ENCODE data around the gene RAPGEF4.
"Not testable (repeated sequence)": the region's sequence is repeated elsewhere in the genome, so short reads cannot be mapped to it uniquely, and the experiment has no call there.

Gene RAPGEF4

DNA sequence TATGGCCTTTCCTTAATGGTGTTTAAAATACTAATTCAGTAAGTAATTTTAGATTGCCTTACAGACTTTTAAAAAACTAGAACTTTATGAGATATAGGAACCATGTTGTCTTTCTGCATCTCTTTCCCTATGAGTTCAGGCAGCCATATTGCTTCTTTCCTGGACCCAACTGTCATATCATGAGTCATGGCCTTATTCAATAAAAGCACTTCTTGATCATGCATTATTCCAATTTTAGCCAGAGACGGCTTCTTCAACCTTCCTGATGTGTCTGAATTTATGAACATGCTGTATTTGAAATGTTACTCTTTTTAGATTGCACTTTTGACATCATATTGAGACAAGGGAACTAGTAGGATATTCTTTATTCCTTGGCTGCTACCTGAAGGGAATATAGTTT lies 274.6 kb downstream of the RAPGEF4 start:
- DNase-seq, result no peak

- DNase-seq, result no peak
Measured at GRCh38 chr2:173016451-173016850, 280.8 kb downstream of the RAPGEF4 start.

GRCh38 chr2:173017646-173018420 lies 282.2 kb downstream of the RAPGEF4 start:
- DNase-seq, result no peak

DNA sequence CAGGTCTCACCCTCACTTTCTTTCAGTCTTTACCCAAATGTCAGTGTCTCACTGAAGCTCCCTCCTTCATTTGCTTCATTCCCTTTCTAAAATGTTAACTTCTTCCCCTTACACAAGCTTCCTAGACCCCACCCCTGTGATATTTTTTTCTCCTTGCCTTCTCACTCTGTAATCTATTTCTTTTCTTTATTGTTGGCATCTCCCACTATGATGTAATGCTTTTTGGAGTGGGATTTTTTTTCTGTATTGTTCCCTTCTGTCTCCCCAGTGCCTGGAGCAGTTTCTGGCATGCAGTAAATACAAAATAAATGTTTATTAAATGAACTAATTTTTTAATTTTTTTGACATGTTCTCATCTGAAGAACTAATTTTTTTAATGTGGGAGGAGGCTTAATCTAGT lies 284.1 kb downstream of the RAPGEF4 start:
- DNase-seq, result no peak

- DNase-seq, result no peak
Measured at GRCh38 chr2:173021939-173022371, 286.3 kb downstream of the RAPGEF4 start.

DNA sequence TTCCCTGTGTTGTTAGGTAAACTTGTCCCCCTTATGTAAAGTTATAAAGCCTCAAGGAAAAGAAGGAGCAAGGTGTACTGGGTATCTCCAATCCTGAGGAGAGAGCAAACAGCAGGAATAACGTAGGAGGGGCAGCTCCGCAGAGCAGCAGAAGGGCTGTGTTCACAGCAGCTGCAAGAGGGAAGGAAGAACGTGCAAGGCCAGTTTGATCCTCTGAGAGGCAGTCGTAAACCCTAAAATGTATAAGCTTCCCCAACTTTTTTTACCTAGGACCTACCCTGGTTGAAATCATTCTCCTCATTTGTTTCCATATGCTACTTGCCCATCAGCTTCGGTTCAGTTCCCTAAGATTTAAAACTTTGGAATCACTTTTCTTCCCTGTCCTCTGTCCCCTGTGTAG lies 288.1 kb downstream of the RAPGEF4 start:
- no peak for DNase-seq

DNA sequence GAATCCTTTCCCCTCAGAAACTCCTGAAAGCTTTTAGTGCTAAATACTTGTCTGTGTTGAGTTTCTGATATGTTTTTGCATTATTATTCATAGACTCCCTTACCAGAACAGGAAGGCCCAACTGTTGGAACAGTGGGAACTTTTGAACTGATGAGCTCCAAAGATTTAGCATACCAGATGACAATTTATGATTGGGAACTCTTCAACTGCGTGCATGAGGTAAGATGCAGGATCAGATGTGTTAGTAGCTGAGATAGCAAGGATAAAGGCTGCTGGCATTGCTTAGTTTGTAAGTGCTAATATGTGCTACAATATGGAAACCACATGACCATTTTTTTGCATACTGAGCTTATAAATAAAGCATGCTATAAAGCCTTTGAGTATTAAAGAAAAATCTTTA lies 290.8 kb downstream of the RAPGEF4 start:
- DNase-seq, result no peak

- peak; percentile 65 for DNase-seq
Measured at GRCh38 chr2:173027181-173028128, 291.8 kb downstream of the RAPGEF4 start.

- no peak for DNase-seq
Measured at GRCh38 chr2:173028141-173028540, 292.5 kb downstream of the RAPGEF4 start.

DNA sequence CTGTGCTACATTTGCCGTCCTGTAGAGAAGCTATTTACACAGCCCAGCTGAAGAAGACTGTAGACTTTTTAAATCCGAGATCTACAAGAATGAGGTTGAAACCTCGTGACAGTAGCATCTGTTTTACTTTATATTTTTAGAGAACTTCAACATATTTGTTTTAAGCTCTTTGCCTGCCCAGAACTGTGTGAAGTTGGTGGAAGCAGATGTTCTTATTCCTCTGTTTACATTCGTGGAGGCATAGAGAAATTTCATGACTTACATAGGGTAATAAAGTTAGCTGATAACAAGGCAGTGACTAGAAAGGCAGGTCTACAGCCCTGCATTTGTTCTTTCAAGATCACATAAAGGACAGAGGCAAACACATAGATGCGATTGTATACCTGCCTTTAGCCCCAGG lies 293.0 kb downstream of the RAPGEF4 start:
- DNase-seq, result no peak

DNA sequence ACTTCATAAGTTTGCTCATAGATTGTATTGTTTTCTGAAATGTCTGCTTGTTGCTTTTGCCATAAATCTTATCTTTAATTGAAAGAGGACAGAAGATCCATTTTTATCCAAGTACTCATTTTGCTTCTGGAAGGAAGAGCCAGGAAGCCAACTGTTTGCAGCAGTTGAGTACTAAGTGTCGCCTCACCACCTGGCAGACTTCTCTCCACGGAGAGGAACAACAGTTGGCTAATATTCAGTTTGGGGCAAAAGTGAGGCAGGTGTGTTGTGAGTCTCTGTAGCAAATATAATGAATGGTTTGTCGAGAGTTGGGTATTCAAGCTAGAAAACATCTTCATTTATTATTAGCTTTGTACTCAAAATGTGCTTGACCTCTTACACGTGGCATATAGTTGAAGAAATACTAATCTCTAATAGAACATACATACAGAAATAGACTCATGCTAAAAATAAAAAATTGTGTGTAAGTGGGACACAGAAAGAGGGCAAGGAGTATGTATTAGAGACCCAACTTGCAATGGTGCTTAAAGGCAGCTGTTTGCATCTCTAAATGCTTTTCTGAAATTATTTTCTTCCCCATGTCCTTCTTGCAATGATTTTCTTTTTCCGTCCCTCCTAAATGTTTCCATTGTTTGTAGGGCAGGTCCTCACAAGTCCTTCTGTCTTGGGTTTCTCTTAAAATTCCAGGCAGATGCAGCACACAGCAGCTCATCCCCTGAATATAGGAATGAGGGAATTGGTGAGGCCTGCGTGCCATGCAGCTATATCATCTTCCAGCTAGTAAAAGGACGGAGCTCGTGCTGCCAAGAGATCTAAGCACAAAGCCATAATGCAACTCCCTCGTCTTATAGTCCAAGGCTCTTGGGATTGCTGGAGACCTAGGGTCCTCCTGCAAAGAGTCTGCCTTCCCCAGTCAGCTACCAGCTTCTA lies 295.2 kb downstream of the RAPGEF4 start:
- no peak for DNase-seq

DNA sequence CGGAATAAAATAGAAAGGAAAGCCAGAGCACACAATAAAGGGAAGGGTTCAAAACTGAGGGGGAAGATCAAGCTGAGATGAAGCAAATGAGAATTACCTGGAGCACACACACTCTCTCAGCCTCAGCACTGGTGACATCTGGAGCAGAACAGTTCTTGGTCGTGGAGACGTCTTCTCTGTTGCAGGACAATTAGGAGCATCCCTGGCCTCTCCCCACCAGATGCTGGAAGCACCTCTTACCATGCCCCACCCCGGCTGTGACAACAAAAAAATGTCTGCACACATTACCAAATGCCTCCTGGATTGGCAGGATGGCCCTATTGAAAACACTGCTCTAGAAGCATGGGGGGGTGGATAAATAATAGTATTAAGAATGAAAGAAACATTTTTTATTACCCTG lies 296.4 kb downstream of the RAPGEF4 start:
- DNase-seq, result no peak

- no peak for DNase-seq
Measured at GRCh38 chr2:173033084-173033483, 297.4 kb downstream of the RAPGEF4 start.

GRCh38 chr2:173034143-173034542 lies 298.5 kb downstream of the RAPGEF4 start:
- no peak for DNase-seq

- DNase-seq, result no peak
Measured at GRCh38 chr2:173037245-173038120, 301.8 kb downstream of the RAPGEF4 start.

GRCh38 chr2:173038257-173038656 lies 302.6 kb downstream of the RAPGEF4 start:
- not testable (repeated sequence) for DNase-seq

DNA sequence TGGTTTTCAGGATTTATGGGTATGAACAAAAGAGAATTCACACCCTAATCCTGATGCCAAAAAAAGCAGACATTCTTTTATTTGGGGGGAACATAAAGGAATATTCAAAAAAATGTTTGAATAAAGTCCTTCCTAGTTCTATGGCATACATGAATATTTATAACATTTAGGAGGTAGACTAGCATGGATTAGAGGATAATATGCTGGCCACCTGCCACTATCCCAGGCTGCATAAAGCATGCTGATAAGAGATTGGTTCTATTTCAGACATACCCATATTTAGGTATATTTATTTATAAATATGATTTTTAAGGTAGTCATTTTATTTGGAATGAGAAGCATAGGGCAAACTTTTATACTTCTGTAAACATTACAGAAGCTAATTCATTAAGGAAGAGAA lies 305.1 kb downstream of the RAPGEF4 start:
- DNase-seq, result no peak

DNA sequence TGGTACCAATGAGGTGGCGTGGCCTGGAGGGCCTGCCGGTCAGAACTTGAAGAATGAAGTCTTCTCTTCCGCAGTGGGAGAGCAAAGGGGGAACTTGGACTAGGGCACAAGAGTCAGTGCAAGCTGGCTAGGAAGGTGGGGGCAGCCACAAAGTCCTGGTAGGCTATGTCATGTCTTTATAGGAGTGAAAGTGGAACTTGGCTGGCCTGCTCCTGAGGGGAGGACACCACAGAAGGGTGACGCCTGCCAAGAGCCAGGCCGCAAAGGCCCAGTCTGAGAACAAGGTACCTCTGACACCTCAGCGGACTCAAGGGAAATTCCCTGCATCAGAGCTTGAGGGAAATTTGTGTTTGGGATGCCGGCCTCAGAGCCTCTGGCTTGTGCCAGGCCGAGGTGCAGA lies 307.8 kb downstream of the RAPGEF4 start:
- no peak for DNase-seq

DNA sequence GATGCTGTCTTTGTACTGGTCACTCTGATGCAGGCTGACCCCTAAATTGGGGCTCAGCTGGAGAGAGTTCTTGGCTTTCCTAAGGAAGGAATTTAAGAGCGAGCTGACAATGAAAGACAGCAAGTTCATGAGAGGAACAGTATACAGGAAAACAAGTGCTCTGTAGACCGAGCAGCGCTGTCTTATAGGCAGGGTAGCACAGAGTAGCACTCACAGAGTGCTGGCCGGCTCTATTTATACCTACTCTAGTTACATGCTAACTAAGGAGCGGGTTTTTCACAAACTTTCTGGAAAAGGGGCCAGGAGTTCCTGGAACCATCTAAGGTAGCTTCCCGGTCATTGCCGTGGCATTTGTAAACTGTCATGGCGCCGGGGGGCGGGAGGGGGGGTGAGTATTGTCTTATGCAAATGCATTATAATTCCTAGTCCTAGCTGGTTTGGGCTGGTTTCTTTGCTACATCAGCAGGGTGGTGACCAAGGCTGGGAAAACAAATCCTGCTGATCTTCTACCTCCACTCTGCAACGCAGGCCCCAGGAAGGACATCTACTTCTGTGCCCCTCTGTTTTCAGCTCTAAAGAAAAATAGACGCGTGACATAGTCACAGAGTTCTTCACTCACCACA lies 308.4 kb downstream of the RAPGEF4 start:
- DNase-seq, result no peak

GRCh38 chr2:173044686-173045085 lies 309.0 kb downstream of the RAPGEF4 start:
- DNase-seq, result no peak

DNA sequence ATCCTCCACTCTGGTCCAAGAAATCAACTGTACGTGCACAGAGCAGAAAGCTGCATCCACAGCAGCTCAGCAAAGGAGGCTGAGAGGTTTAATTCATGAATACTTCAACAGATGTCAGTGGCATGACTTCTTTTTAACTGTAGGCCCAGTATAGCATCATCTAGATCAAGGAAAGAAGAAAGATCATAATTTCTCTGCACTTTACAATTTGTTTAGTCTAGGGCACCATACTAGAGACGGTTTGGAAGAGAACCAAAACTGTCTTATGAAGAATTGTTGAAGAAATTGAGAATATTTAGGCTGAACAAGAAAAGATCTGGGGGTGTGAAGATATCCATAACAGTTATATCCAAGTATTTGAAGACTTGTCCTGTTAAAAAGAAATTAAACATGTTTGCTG lies 309.5 kb downstream of the RAPGEF4 start:
- no peak for DNase-seq
